HepG2 (cell line): Measurements from ENCODE around the gene NOL4L. TPM values are rescaled to one million over a fixed set of nuclear protein-coding genes. Genes with fewer than 3 reads are reported as not detected.

ENCODE experiments used
- DNMT3B ChIP-seq: conservative IDR thresholded peaks from 2 replicates; pipeline ENCODE4 v1.6.1; 2016; ENCODE audit warnings: missing biosample characterization, control low read depth
- E2F5 ChIP-seq: sonication (generic); formaldehyde crosslinking; conservative IDR thresholded peaks from 2 replicates; pipeline ENCODE4 v1.4.0; 2020; ENCODE audit warnings: missing genetic modification reagents
- FOXK1 ChIP-seq: sonication (generic); formaldehyde crosslinking; IDR thresholded peaks from 2 replicates; pipeline ENCODE4 v1.4.0; 2020; ENCODE audit warnings: low read depth, missing genetic modification reagents, borderline replicate concordance
- GFI1 ChIP-seq: sonication (generic); formaldehyde crosslinking; IDR thresholded peaks from 2 replicates; pipeline ENCODE4 v1.5.0; 2020; ENCODE audit warnings: missing genetic modification reagents, mild to moderate bottlenecking, borderline replicate concordance
- IKZF5 ChIP-seq: IDR thresholded peaks from 2 replicates; pipeline ENCODE4 v1.6.1; 2018; ENCODE audit warnings: missing genetic modification reagents, mild to moderate bottlenecking, missing compliant biosample characterization
- ISX ChIP-seq: sonication (generic); formaldehyde crosslinking; conservative IDR thresholded peaks from 2 replicates; pipeline ENCODE4 v1.5.0; 2020; ENCODE audit warnings: missing genetic modification reagents
- KLF6 ChIP-seq: IDR thresholded peaks from 2 replicates; pipeline ENCODE4 v1.8.0; 2016; ENCODE audit warnings: missing biosample characterization, missing genetic modification reagents
- MED13 ChIP-seq: sonication (generic); formaldehyde crosslinking; IDR thresholded peaks from 2 replicates; pipeline ENCODE4 v1.5.0; 2020; ENCODE audit warnings: missing genetic modification reagents
- MNT ChIP-seq: fragments of 450-650 bp; IDR thresholded peaks from 2 replicates; pipeline ENCODE4 v1.6.1; 2016
- SKIL ChIP-seq: sonication (generic); formaldehyde crosslinking; IDR thresholded peaks from 2 replicates; pipeline ENCODE4 v1.8.0; 2022; ENCODE audit warnings: missing genetic modification reagents, mild to moderate bottlenecking, moderate library complexity, borderline replicate concordance
- SNAI1 ChIP-seq: sonication (generic); formaldehyde crosslinking; IDR thresholded peaks from 2 replicates; pipeline ENCODE4 v1.5.0; 2020; ENCODE audit warnings: mild to moderate bottlenecking, missing genetic modification reagents, borderline replicate concordance
- THRA ChIP-seq: sonication (generic); formaldehyde crosslinking; IDR thresholded peaks from 2 replicates; pipeline ENCODE4 v1.4.0; 2020; ENCODE audit warnings: missing genetic modification reagents, borderline replicate concordance
- TOE1 ChIP-seq: sonication (generic); formaldehyde crosslinking; IDR thresholded peaks from 2 replicates; pipeline ENCODE4 v1.4.0; 2020; ENCODE audit warnings: mild to moderate bottlenecking, missing genetic modification reagents
- YY1 ChIP-seq: IDR thresholded peaks from 2 replicates; pipeline ENCODE4 v1.6.1; 2011; ENCODE audit warnings: low read length, low read depth, moderate library complexity, mild to moderate bottlenecking; ENCODE audit not compliant: insufficient read depth, insufficient replicate concordance
- ZBTB25 ChIP-seq: IDR thresholded peaks from 2 replicates; pipeline ENCODE4 v1.6.1; 2018; ENCODE audit warnings: missing genetic modification reagents
- ZNF3 ChIP-seq: IDR thresholded peaks from 2 replicates; pipeline ENCODE4 v1.7.0; 2017; ENCODE audit warnings: inconsistent platforms
- ZNF331 ChIP-seq: sonication (generic); formaldehyde crosslinking; IDR thresholded peaks from 2 replicates; pipeline ENCODE4 v1.4.0; 2020; ENCODE audit warnings: missing genetic modification reagents
- ZNF558 ChIP-seq: sonication (generic); formaldehyde crosslinking; IDR thresholded peaks from 2 replicates; pipeline ENCODE4 v1.9.0; 2022; ENCODE audit warnings: mild to moderate bottlenecking, missing genetic modification reagents, borderline replicate concordance
- ZNF747 ChIP-seq: sonication (generic); formaldehyde crosslinking; IDR thresholded peaks from 2 replicates; pipeline ENCODE4 v1.8.1; 2023; ENCODE audit warnings: missing genetic modification reagents, mild to moderate bottlenecking, borderline replicate concordance
- ZSCAN9 ChIP-seq: IDR thresholded peaks from 2 replicates; pipeline ENCODE4 v1.6.1; 2016; ENCODE audit warnings: borderline replicate concordance
- polyA plus RNA-seq, 8 experiments: library from polyadenylated mRNA; depleted of rRNA in 3 of 8; stranded (reverse) in 7 of 8; unstranded in 1 of 8; fragments of >200 nt; fragmentation: Illumina TruSeq in 4 of 8; extraction: Trizol in 4 of 8; gene quantifications; 2 replicates each; pipeline versions ENCODE4 v1.2.1 to v1.2.3, GENCODE V29; 2011 to 2016; ENCODE audit warnings: low read depth in 4 of 8, missing spikeins in 1 of 8, mixed read lengths in 1 of 8; ENCODE audit not compliant: insufficient read depth in 1 of 8
- total RNA-seq, 5 experiments: library from RNA; depleted of rRNA; stranded (reverse); fragments of >200 nt; fragmentation: Illumina TruSeq; extraction: Trizol; gene quantifications; 2 replicates each; pipeline ENCODE4 v1.2.3, GENCODE V29; 2016; ENCODE audit warnings: low read depth in 1 of 5

Gene NOL4L
- total and polyA plus RNA-seq, 2 of the 13 experiments (the other 11 are each of a cell fraction or from before 2014, with no cell fraction given) = 16.6 to 35.4 TPM

- TF ChIP-seq SKIL (CRISPR knock-in tag) = peak; percentile 66; the same call in 1 of the 2 replicates
- TF ChIP-seq THRA (CRISPR knock-in tag) = peak; percentile 47; the same call in 1 of the 2 replicates
- TF ChIP-seq IKZF5 (CRISPR knock-in tag) = peak; percentile 41; the same call in 1 of the 2 replicates
- peak; percentile 82; the same call in 1 of the 2 replicates for TF ChIP-seq FOXK1
- TF ChIP-seq ZNF3 (CRISPR knock-in tag) = no peak
- TF ChIP-seq ZSCAN9 = peak; percentile 82
- TF ChIP-seq ISX (CRISPR knock-in tag) = no peak
- no peak; the same call in 1 of the 2 replicates for TF ChIP-seq E2F5 (CRISPR knock-in tag)
- peak; percentile 81 for TF ChIP-seq KLF6 (CRISPR knock-in tag)
- no peak for TF ChIP-seq ZNF558 (CRISPR knock-in tag)
- TF ChIP-seq TOE1 (CRISPR knock-in tag) = 0 out of 2 replicates have a peak, but pooled peaks have one; percentile 22
- peak; percentile 60; the same call in 1 of the 2 replicates for TF ChIP-seq ZNF331 (CRISPR knock-in tag)
- peak; percentile 80; the same call in 1 of the 2 replicates for TF ChIP-seq MED13
- TF ChIP-seq YY1 = peak; percentile 50
- TF ChIP-seq SNAI1 (CRISPR knock-in tag) = no peak; the same call in 1 of the 2 replicates
- no peak for TF ChIP-seq MNT
- no peak for TF ChIP-seq GFI1
- peak; percentile 78; the same call in 1 of the 2 replicates for TF ChIP-seq ZNF747 (CRISPR knock-in tag)
- TF ChIP-seq DNMT3B (CRISPR knock-in tag) = no peak
- peak; percentile 55; the same call in 1 of the 2 replicates for TF ChIP-seq ZBTB25 (CRISPR knock-in tag)
Observed at GRCh38 chr20:32474967-32475811, 109.9 kb downstream of the NOL4L start (continued).
